Endothelial cell of umbilical vein (primary cell): Measurements from ENCODE around the gene LRRIQ1. TPM values are rescaled to one million over a fixed set of nuclear protein-coding genes. Genes with fewer than 3 reads are reported as not detected.

Experiments
- BruUV-seq: library from RNA; stranded (reverse); fragments of 400-500 nt; replicated peaks from 2 replicates; lab custom pipeline; 2021; lab: Mats Ljungman, UMichigan
- CTCF ChIA-PET: fragments of 300-600, 350-600 bp; sonication (Branson Sonifier 250); formaldehyde crosslinking; loops from one replicate; lab custom pipeline; 2021; ENCODE audit warnings: antibody characterized with exemption, inconsistent platforms; lab: Charles Lee
- POLR2A ChIA-PET: fragments of 300-600, 350-600 bp; sonication (Branson Sonifier 250); formaldehyde crosslinking; loops from one replicate; lab custom pipeline; 2021; ENCODE audit warnings: antibody characterized with exemption, inconsistent platforms; lab: Charles Lee
- DNase-seq: peaks from one replicate; pipeline ENCODE4 v3.0.0-alpha.2; 2011; ENCODE audit warnings: low read depth, low spot score
- FAIRE-seq: peaks from 2 replicates; lab custom pipeline; 2011; peaks lifted over from hg19 to GRCh38; lab: Jason Lieb, UNC
- H2AFZ ChIP-seq: 2 replicates; pipeline ENCODE4 v1.6.0; 2012; ENCODE audit warnings: low read depth, low read length, control low read depth, inconsistent platforms
- H3K27ac ChIP-seq: 2 replicates; pipeline ENCODE4 v1.5.1; 2011; ENCODE audit warnings: low read depth, mild to moderate bottlenecking, control low read depth, low read length, moderate library complexity; ENCODE audit not compliant: insufficient read depth
- H3K27me3 ChIP-seq, 2 experiments: 2 replicates each; pipeline versions ENCODE4 v1.6.0 to v1.6.1; 2011; ENCODE audit warnings: low read length in 2 of 2, mixed read lengths in 1 of 2; ENCODE audit not compliant: control insufficient read depth in 2 of 2, insufficient read depth in 2 of 2
- H3K36me3 ChIP-seq, 2 experiments: 2 replicates in 1 of 2; 3 replicates in 1 of 2; pipeline ENCODE4 v1.5.1; 2011; ENCODE audit warnings: low read length in 2 of 2, mild to moderate bottlenecking in 1 of 2, moderate library complexity in 1 of 2; ENCODE audit not compliant: control insufficient read depth in 2 of 2, insufficient read depth in 2 of 2; ENCODE audit errors: extremely low read depth in 1 of 2
- H3K4me1 ChIP-seq: 3 replicates; pipeline ENCODE4 v1.5.1; 2011; ENCODE audit warnings: mild to moderate bottlenecking, low read length; ENCODE audit not compliant: control insufficient read depth, insufficient read depth; ENCODE audit errors: extremely low read depth
- H3K4me2 ChIP-seq: 2 replicates; pipeline ENCODE4 v1.6.1; 2011; ENCODE audit warnings: low read length, control low read depth, mixed read lengths; ENCODE audit not compliant: insufficient read depth
- H3K4me3 ChIP-seq, 3 experiments: fragments of 200-600 bp in 1 of 3; sonication (generic), shearing (Covaris generic) in 1 of 3; replicated peaks in 1 of 3; 2 replicates each; pipeline ENCODE4 v1.5.1; 2011 to 2016; ENCODE audit warnings: control low read depth in 3 of 3, low read length in 3 of 3, mild to moderate bottlenecking in 2 of 3, inconsistent platforms in 1 of 3, low read depth in 1 of 3, moderate library complexity in 1 of 3; ENCODE audit not compliant: insufficient read depth in 1 of 3
- H3K79me2 ChIP-seq: 2 replicates; pipeline ENCODE4 v1.6.0; 2012; ENCODE audit warnings: low read length, inconsistent platforms; ENCODE audit not compliant: control insufficient read depth, insufficient read depth
- H3K9ac ChIP-seq: replicated peaks from 2 replicates; pipeline ENCODE3; 2011; ENCODE audit warnings: low read length, control low read depth; ENCODE audit not compliant: insufficient read depth; ENCODE audit errors: extremely low read depth
- H3K9me1 ChIP-seq: replicated peaks from 3 replicates; pipeline ENCODE4 v1.6.0; 2011; ENCODE audit warnings: mild to moderate bottlenecking, low read length; ENCODE audit not compliant: control insufficient read depth, insufficient read depth; ENCODE audit errors: extremely low read depth
- H3K9me3 ChIP-seq: replicated peaks from 2 replicates; pipeline ENCODE4 v1.5.1; 2012; ENCODE audit warnings: low read length, inconsistent platforms; ENCODE audit not compliant: control insufficient read depth, insufficient read depth
- H4K20me1 ChIP-seq: replicated peaks from 2 replicates; pipeline ENCODE3; 2011; ENCODE audit warnings: mild to moderate bottlenecking, low read length; ENCODE audit not compliant: control insufficient read depth, insufficient read depth; ENCODE audit errors: extremely low read depth
- EZH2 ChIP-seq: IDR thresholded peaks from 2 replicates; pipeline ENCODE4 v1.6.1; 2012; ENCODE audit warnings: borderline replicate concordance, low read depth, mild to moderate bottlenecking, moderate library complexity, low read length, inconsistent platforms; ENCODE audit not compliant: severe bottlenecking
- GATA2 ChIP-seq: IDR thresholded peaks from 2 replicates; pipeline ENCODE4 v1.7.0; 2011; ENCODE audit warnings: low read depth, mild to moderate bottlenecking, moderate library complexity, mixed read lengths, low read length; ENCODE audit not compliant: insufficient read length, insufficient read depth
- JUN ChIP-seq: IDR thresholded peaks from 2 replicates; pipeline ENCODE4 v1.6.1; 2011; ENCODE audit warnings: borderline replicate concordance, low read depth; ENCODE audit not compliant: insufficient read length, insufficient read depth
- MAX ChIP-seq: IDR thresholded peaks from 2 replicates; pipeline ENCODE4 v1.6.1; 2011; ENCODE audit not compliant: insufficient read depth, insufficient read length
- MYC ChIP-seq: IDR thresholded peaks from one replicate; pipeline ENCODE4 v1.6.1; 2011; ENCODE audit warnings: mild to moderate bottlenecking, low read depth, low read length
- dilution Hi-C: fragments of 300-500 bp; cut with MboI; formaldehyde crosslinking; loops from one replicate; pipeline ENCODE4 v1.15.0; 2019; ENCODE audit warnings: low sequenced_read_pairs; ENCODE audit not compliant: extremely low pct_ligation_motif_present
- intact Hi-C: fragments of 100-400 bp; cut with micrococcal nuclease; formaldehyde crosslinking; loops from one replicate; pipeline ENCODE4 v1.10.0; 2022
- polyA plus RNA-seq, 4 experiments: library from polyadenylated mRNA; depleted of rRNA in 3 of 4; stranded (reverse) in 3 of 4; unstranded in 1 of 4; fragments of >200 nt; gene quantifications; 2 replicates each; pipeline versions ENCODE4 v1.2.1 to v1.2.3, GENCODE V29; 2011 to 2012; ENCODE audit warnings: missing spikeins in 1 of 4
- total RNA-seq: library from RNA; stranded (reverse); gene quantifications from 2 replicates; pipeline ENCODE4 v1.2.3, GENCODE V29; 2021
- TF ChIP-seq, protein P1 (sequence below), 2 donors: IDR thresholded peaks; 1 replicate in 1 of 2; 2 replicates in 1 of 2; pipeline ENCODE4 v1.5.1; 2011; ENCODE audit warnings: low read length in 2 of 2, mild to moderate bottlenecking in 2 of 2, moderate library complexity in 2 of 2, control low read depth in 1 of 2, inconsistent platforms in 1 of 2, low read depth in 1 of 2; ENCODE audit not compliant: insufficient read depth in 1 of 2; ENCODE audit errors: extremely low read depth in 1 of 2

Gene LRRIQ1
- total and polyA plus RNA-seq, 2 donors (not counting 3 experiments of a cell fraction or from before 2014, with no cell fraction given), result 0.08 to 0.20 TPM

DNA sequence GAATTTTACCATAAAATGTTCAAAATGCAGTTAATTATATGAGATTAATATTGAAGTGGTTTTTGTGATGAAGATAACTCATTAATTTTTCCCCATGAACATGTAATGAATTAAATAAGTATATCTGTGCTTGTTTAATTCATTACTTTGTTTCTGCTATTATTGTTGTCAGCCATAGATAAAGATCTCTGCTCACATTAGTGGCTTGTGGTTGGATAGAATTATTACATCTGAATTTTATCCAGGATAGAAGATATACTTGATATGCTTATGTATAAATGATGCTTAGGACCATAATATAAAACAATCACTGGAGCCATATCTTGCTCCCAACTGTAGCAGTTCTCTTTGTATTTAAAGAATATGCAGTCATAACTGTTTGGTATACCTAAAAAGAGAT lies 18.5 kb upstream of the LRRIQ1 start:
- no peak for DNase-seq
- H3K4me1 ChIP-seq, result peaks cover 6% of the 10 kb centered on the region
- no peaks in the 10 kb centered on the region for H4K20me1 ChIP-seq
- CTCF ChIA-PET, result interaction anchor here (1.5 kb wide), 1 partner anchor 10 kb away, joined by 3 read pairs; no protein-coding TSS in a partner anchor
- TF ChIP-seq MAX, result no peak
- TF ChIP-seq, protein P1, sequence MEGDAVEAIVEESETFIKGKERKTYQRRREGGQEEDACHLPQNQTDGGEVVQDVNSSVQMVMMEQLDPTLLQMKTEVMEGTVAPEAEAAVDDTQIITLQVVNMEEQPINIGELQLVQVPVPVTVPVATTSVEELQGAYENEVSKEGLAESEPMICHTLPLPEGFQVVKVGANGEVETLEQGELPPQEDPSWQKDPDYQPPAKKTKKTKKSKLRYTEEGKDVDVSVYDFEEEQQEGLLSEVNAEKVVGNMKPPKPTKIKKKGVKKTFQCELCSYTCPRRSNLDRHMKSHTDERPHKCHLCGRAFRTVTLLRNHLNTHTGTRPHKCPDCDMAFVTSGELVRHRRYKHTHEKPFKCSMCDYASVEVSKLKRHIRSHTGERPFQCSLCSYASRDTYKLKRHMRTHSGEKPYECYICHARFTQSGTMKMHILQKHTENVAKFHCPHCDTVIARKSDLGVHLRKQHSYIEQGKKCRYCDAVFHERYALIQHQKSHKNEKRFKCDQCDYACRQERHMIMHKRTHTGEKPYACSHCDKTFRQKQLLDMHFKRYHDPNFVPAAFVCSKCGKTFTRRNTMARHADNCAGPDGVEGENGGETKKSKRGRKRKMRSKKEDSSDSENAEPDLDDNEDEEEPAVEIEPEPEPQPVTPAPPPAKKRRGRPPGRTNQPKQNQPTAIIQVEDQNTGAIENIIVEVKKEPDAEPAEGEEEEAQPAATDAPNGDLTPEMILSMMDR (IDR thresholded peaks at IDR 0.05; ENCODE audit: extremely low read depth in 1 of 2, insufficient read depth in 1 of 2, low read depth in 1 of 2, low read length in 2 of 2), result no peak
- no peak for TF ChIP-seq EZH2
- peak; percentile 46 for TF ChIP-seq GATA2
- TF ChIP-seq MYC, result no peak
- TF ChIP-seq JUN, result no peak
- no peak overlapping the region for H3K4me2 ChIP-seq
- intact Hi-C loops (no loop called here), dilution Hi-C loops (no loop called here)
- H3K9me3 ChIP-seq, result no peaks in the 10 kb centered on the region
- H3K4me3 ChIP-seq, result no peak overlapping the region
- no peaks in the 10 kb centered on the region for H3K36me3 ChIP-seq
- H3K9me1 ChIP-seq, result no peaks in the 10 kb centered on the region
- no peak for FAIRE-seq
- H3K9ac ChIP-seq, result no peak overlapping the region
- H2AFZ ChIP-seq, result no peak overlapping the region
- H3K79me2 ChIP-seq, result no peaks in the 10 kb centered on the region
- POLR2A ChIA-PET, result no interaction called here
- no peak overlapping the region for H3K27ac ChIP-seq
- H3K27me3 ChIP-seq, result no peaks in the 10 kb centered on the region
- BruUV-seq, result no TSS peak
